Spleen (tissue), 13 donors: ENCODE measurements around the gene CDC42EP1. TPM values are rescaled to one million over a fixed set of nuclear protein-coding genes. Genes with fewer than 3 reads are reported as not detected.

Source experiments
- DNase-seq: peaks from one replicate; pipeline ENCODE4 v3.0.0-alpha.2; 2020
- H3K27ac ChIP-seq, 8 donors: fragments of 200-600 bp; sonication (generic) in 7 of 8; 1 replicate in 4 of 8; 2 replicates in 4 of 8; pipeline versions ENCODE4 v1.5.0 to v1.8.0; 2016 to 2021; ENCODE audit warnings: inconsistent platforms in 4 of 8, mild to moderate bottlenecking in 4 of 8, moderate library complexity in 1 of 8
- H3K27me3 ChIP-seq, 7 donors: fragments of 200-600 bp; sonication (generic) in 6 of 7; replicated peaks in 1 of 7; 1 replicate in 4 of 7; 2 replicates in 3 of 7; pipeline versions ENCODE4 v1.5.0 to v1.8.0; 2016 to 2021; ENCODE audit warnings: inconsistent platforms in 3 of 7, mild to moderate bottlenecking in 1 of 7
- H3K36me3 ChIP-seq, 6 donors: fragments of 200-600 bp; sonication (generic) in 5 of 6; 1 replicate in 4 of 6; 2 replicates in 2 of 6; pipeline versions ENCODE4 v1.5.0 to v1.8.0; 2016 to 2021; ENCODE audit warnings: inconsistent platforms in 2 of 6
- H3K4me1 ChIP-seq, 6 donors: fragments of 200-600 bp; sonication (generic) in 5 of 6; 1 replicate in 3 of 6; 2 replicates in 3 of 6; pipeline versions ENCODE4 v1.5.0 to v1.8.0; 2016 to 2021; ENCODE audit warnings: inconsistent platforms in 3 of 6
- H3K4me3 ChIP-seq, 8 donors: fragments of 200-600 bp; sonication (generic) in 7 of 8; 1 replicate in 4 of 8; 2 replicates in 4 of 8; pipeline versions ENCODE4 v1.5.0 to v1.8.0; 2016 to 2021; ENCODE audit warnings: inconsistent platforms in 4 of 8, mild to moderate bottlenecking in 4 of 8, moderate library complexity in 2 of 8
- H3K9me3 ChIP-seq, 8 donors: fragments of 200-600 bp; sonication (generic) in 7 of 8; 1 replicate in 4 of 8; 2 replicates in 4 of 8; pipeline versions ENCODE4 v1.5.0 to v1.8.0; 2016 to 2021; ENCODE audit warnings: inconsistent platforms in 4 of 8
- CTCF ChIP-seq, 11 experiments: fragments of 200-600 bp in 7 of 11; fragments of 450-650 bp in 4 of 11; sonication (generic) in 4 of 11; IDR thresholded peaks in 8 of 11; conservative IDR thresholded peaks in 3 of 11; 1 replicate in 7 of 11; 2 replicates in 4 of 11; pipeline versions ENCODE4 v1.4.0 to v1.8.0; 2016 to 2021; ENCODE audit warnings: antibody characterized with exemption in 11 of 11, inconsistent platforms in 4 of 11, mild to moderate bottlenecking in 1 of 11
- POLR2A ChIP-seq, 3 donors: fragments of 450-650 bp; IDR thresholded peaks; one replicate each; pipeline ENCODE4 v1.5.1; 2017; ENCODE audit warnings: antibody characterized with exemption in 3 of 3, mild to moderate bottlenecking in 1 of 3
- POLR2AphosphoS5 ChIP-seq, 3 donors: sonication (generic); formaldehyde crosslinking; IDR thresholded peaks; one replicate each; pipeline ENCODE4 v1.5.1; 2017; ENCODE audit warnings: antibody characterized with exemption in 3 of 3
- WGBS, 5 donors: extraction: QIAGEN DNeasy Blood & Tissue Kit in 3 of 5; methylation state at CpG; one replicate each; pipeline versions ENCODE4 v1.1.5 to v1.1.7; 2013 to 2018; 5-methylcytosine and 5-hydroxymethylcytosine counted together
- intact Hi-C: fragments of 100-400 bp; cut with DNase I; formaldehyde crosslinking; loops from one replicate; pipeline ENCODE4 v1.15.0; 2023; ENCODE audit warnings: low total_unique reads
- long read RNA-seq, 2 donors: transcript quantifications; one replicate each; lab custom pipeline, GENCODE V29; 2026
- polyA plus RNA-seq, 3 donors: library from polyadenylated mRNA; stranded (reverse); fragments of 200-250 nt; gene quantifications; one replicate each; pipeline ENCODE4 v1.2.1, GENCODE V29; 2013
- total RNA-seq, 7 donors: library from RNA; depleted of rRNA in 3 of 7; stranded (reverse); fragments of >200 nt in 3 of 7; fragmentation: NEBNext Ultra II Directional in 4 of 7; extraction: Animal tissue kit (Norgen Biotek cat#: 25700) in 4 of 7; gene quantifications; one replicate each; pipeline versions ENCODE4 v1.1.0 to v1.2.1, GENCODE V29; 2016 to 2021
- donor health status: healthy with polysubstance abuse.
- donor health status: DM: no; HTN: no; CAD: no; lungs with moderate emphysema.
- donor health status: DM: no; HTN: no; CAD: no.
- donor health status: Bipolar disorder and iron deficiency.
- donor health status: healthy.
- donor health status: DM: no; HTN: no; CAD: no.
- donor health status: DM: yes; HTN: yes; CAD: no.

The CDC42EP1 gene
- total RNA-seq: 10 to 100 TPM; 13.2 to 35.7 (median 22.4) TPM
- 10 to 100 TPM in 1 of 3 donors, 1 to 10 TPM in 2; 4.6 to 13.7 (median 4.8) TPM for polyA plus RNA-seq
- long read RNA-seq, donor 1, transcript CDC42EP1-201 (3 exons, 2,181 nt): major isoform, 45 of 86 reads
- long read RNA-seq, donor 1, partial matches to known transcripts: 41 of 86 reads
- long read RNA-seq, donor 1, other reads (novel, unspliced or antisense): 0 of 86 reads
- long read RNA-seq, donor 2, transcript CDC42EP1-201 (3 exons, 2,181 nt): major isoform, 34 of 70 reads
- long read RNA-seq, donor 2, partial matches to known transcripts: 36 of 70 reads
- long read RNA-seq, donor 2, other reads (novel, unspliced or antisense): 0 of 70 reads

GRCh38 chr22:37559901-37560607 lies at the start of gene CDC42EP1:
TSS of gene CDC42EP1 (plus strand) at chr22:37560480. CDS start at chr22:37566350, 5,870 bp downstream.
- TF ChIP-seq POLR2AphosphoS5 (IDR thresholded peaks at IDR 0.05) (peak in 2 of 3 donors; percentile 33 to 49), CTCF (IDR thresholded peaks at IDR 0.05 in 8 of 11, conservative IDR thresholded peaks at IDR 0.05 in 3 of 11) (no peak)
- intact Hi-C loops: no loop called here
- H3K4me1 ChIP-seq: peaks cover 13 to 63% (median 43%) of the 10 kb centered on the region in 6 donors

GRCh38 chr22:37511395-37512104 lies 48.7 kb upstream of the CDC42EP1 start:
- WGBS, 5 donors: 77 to 93% (median 82%) methylated on average over 6 of the region's 6 CpGs
- Histone ChIP-seq H3K4me3 (no peak overlapping the region), H3K9me3 (peaks cover 0 to 6% (median 0%) of the 10 kb centered on the region in 8 donors), H3K27ac (peak overlapping the region in 6 of 8 donors; percentile 36 to 66 (median 52)), H3K36me3 (peaks cover 0 to 21% (median 0%) of the 10 kb centered on the region in 6 donors), H3K4me1 (peaks cover 0 to 42% (median 16%) of the 10 kb centered on the region in 6 donors), H3K27me3 (peaks cover 0 to 3% (median 0%) of the 10 kb centered on the region in 7 donors)
- intact Hi-C loops: no loop called here
- no peak for DNase-seq
- TF ChIP-seq POLR2AphosphoS5 (IDR thresholded peaks at IDR 0.05) (no peak), CTCF (IDR thresholded peaks at IDR 0.05 in 8 of 11, conservative IDR thresholded peaks at IDR 0.05 in 3 of 11) (no peak), POLR2A (IDR thresholded peaks at IDR 0.05) (no peak)

More at GRCh38 chr22:37559901-37560607, at the start of gene CDC42EP1:
- peak within 1 kb of the TSS; percentile 34 to 68 (median 44) for H3K4me3 ChIP-seq
- H3K9me3 ChIP-seq: no peaks in the 10 kb centered on the region
- DNase-seq: no peak
- H3K27me3 ChIP-seq: peaks cover 0 to 91% (median 22%) of the 10 kb centered on the region in 7 donors
- H3K27ac ChIP-seq: peak within 1 kb of the TSS; percentile 66 to 91 (median 86)
- 11 to 44% (median 12%) methylated on average over 14 to 76 of the region's 76 CpGs for WGBS, 5 donors
- no peaks in the 10 kb centered on the region for H3K36me3 ChIP-seq

- peaks cover 0 to 21% (median 13%) of the 10 kb centered on the region in 7 donors for H3K27me3 ChIP-seq
- peaks cover 0 to 7% (median 0%) of the 10 kb centered on the region in 8 donors for H3K9me3 ChIP-seq
- H3K4me3 ChIP-seq: no peak overlapping the region
- 72 to 89% (median 80%) methylated on average over 10 to 15 of the region's 15 CpGs for WGBS, 5 donors
- H3K36me3 ChIP-seq: peaks cover 0 to 6% (median 0%) of the 10 kb centered on the region in 6 donors
- no peak for TF ChIP-seq POLR2A (IDR thresholded peaks at IDR 0.05)
- no peak for TF ChIP-seq POLR2AphosphoS5 (IDR thresholded peaks at IDR 0.05)
- no peak for TF ChIP-seq CTCF (IDR thresholded peaks at IDR 0.05 in 8 of 11, conservative IDR thresholded peaks at IDR 0.05 in 3 of 11)
- H3K27ac ChIP-seq: no peak overlapping the region
- DNase-seq: no peak
- peaks cover 0 to 53% (median 27%) of the 10 kb centered on the region in 6 donors for H3K4me1 ChIP-seq
- intact Hi-C loops: no loop called here
Measured at GRCh38 chr22:37514526-37515051, 45.7 kb upstream of the CDC42EP1 start.
